CD4-positive, CD25-positive, alpha-beta regulatory T cell (primary cell): ENCODE data around the gene ASTN1. TPM values are rescaled to one million over a fixed set of nuclear protein-coding genes. Genes with fewer than 3 reads are reported as not detected.

Experiments
- polyA plus RNA-seq, 4 donors: library from polyadenylated mRNA; unstranded; fragments of 300-500 nt; fragmentation: Illumina TruSeq; gene quantifications; one replicate each; pipeline ENCODE4 v1.2.3, GENCODE V29; 2021
- total RNA-seq: library from RNA; stranded (reverse); gene quantifications from one replicate; pipeline ENCODE4 v1.2.3, GENCODE V29; 2022

Gene ASTN1
- total and polyA plus RNA-seq, 5 donors from 2014 or later: not detected

Other genes starting within 250 kb of the ASTN1 start
- not detected for gene BRINP2, start 6.2 kb upstream of the ASTN1 start, total RNA-seq
- gene BRINP2, start 6.2 kb upstream of the ASTN1 start, polyA plus RNA-seq: not detected